ENCODE measurements around the gene NID2. TPM values are rescaled to one million over a fixed set of nuclear protein-coding genes. Genes with fewer than 3 reads are reported as not detected.

NID2 gene, protein sequence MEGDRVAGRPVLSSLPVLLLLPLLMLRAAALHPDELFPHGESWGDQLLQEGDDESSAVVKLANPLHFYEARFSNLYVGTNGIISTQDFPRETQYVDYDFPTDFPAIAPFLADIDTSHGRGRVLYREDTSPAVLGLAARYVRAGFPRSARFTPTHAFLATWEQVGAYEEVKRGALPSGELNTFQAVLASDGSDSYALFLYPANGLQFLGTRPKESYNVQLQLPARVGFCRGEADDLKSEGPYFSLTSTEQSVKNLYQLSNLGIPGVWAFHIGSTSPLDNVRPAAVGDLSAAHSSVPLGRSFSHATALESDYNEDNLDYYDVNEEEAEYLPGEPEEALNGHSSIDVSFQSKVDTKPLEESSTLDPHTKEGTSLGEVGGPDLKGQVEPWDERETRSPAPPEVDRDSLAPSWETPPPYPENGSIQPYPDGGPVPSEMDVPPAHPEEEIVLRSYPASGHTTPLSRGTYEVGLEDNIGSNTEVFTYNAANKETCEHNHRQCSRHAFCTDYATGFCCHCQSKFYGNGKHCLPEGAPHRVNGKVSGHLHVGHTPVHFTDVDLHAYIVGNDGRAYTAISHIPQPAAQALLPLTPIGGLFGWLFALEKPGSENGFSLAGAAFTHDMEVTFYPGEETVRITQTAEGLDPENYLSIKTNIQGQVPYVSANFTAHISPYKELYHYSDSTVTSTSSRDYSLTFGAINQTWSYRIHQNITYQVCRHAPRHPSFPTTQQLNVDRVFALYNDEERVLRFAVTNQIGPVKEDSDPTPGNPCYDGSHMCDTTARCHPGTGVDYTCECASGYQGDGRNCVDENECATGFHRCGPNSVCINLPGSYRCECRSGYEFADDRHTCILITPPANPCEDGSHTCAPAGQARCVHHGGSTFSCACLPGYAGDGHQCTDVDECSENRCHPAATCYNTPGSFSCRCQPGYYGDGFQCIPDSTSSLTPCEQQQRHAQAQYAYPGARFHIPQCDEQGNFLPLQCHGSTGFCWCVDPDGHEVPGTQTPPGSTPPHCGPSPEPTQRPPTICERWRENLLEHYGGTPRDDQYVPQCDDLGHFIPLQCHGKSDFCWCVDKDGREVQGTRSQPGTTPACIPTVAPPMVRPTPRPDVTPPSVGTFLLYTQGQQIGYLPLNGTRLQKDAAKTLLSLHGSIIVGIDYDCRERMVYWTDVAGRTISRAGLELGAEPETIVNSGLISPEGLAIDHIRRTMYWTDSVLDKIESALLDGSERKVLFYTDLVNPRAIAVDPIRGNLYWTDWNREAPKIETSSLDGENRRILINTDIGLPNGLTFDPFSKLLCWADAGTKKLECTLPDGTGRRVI (N-terminal part only)
- total RNA-seq: 0.36 and 0.82 TPM in 2 replicates

DNA sequence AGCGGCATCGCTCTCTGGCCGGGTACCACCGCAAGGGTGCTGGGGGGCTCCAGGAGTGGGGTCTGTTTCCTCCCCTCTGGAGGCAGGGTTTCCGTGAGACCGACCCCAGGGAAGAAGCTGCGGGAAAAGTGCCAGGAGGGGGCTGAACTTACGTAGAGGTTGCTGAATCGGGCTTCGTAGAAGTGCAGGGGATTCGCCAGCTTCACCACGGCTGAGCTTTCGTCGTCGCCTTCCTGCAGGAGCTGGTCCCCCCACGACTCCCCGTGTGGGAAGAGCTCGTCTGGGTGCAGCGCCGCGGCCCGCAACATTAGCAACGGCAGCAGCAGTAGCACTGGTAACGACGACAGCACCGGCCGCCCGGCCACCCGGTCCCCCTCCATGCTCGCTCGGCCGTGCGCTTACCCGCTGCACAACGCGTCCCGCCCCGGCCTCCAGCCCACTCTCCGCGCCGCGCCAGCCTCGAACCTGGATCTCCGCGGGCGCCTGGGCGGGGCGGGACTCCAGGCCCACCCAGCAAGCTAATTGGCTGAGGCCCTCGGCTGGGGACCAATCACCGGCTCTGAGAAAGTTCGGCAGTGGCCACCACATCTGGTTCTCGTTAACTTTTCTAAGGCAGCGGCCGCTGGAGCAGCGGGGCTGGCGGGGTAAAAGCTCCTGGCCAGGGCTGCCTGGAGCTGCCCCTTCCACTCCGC, at the start of gene NID2:
TSS of gene NID2 (minus strand) at position 445 of the 692 bp plus-strand sequence. CDS start at position 380, 65 bp downstream.
- intact Hi-C loops (cut with micrococcal nuclease): loop anchor here (5.0 kb wide), 1 partner anchor 199 kb away; the partner anchor contains the start of gene PTGDR

DNA sequence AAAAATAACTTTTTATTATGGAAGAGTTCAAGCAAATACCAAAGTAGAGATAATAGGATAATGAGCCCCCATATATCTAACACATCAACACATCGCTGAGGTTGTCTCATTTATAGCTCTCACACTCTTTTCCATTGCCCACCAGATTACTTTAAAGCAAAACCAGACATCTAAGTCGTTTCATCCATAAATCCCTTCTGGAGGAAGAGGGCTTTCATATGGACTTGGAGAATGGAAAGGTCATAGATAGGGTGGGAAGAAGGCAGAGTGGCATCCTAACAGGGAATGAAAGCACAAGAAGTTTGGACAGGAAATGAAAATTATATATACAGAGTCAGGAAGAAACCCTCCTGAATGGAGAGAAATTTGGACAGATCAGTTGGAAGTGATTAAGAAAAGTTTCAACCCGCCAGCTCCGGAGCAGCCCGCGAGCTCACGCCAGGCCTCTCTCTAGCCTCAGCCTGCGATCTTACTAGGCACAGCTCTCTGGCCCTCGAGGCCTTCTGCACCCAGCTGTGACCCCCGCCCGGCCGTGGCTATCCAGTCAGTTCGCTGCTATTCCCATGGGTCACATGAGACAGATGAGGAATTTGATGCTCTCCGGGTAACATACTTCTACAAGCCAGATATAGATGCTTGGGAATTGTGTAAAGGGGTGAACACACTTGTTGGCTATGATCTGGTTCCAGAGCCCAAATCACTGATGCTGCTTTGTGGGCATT, 48.4 kb upstream of the NID2 start:
- intact Hi-C loops (cut with micrococcal nuclease): no loop called here

DNA sequence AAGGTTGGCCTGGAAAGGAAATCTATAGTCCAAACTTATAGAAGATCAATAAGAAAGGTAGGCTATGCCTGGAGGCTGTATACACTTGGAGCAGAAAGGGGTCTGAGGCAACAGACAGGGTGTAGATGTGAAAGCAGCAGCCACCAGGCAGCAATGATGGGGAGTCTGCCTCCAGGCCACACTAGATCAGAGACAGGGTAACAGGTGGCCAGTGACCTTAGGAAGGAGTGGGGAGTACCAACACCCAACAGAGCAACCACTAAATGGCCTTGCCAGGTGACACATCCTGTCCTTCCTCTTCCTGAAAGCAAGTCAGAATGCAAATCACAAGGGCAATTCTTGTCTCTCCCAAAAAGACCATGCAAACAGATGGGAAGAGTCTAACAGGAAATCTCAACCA, 46.4 kb upstream of the NID2 start:
- intact Hi-C loops (cut with micrococcal nuclease): no loop called here

DNA sequence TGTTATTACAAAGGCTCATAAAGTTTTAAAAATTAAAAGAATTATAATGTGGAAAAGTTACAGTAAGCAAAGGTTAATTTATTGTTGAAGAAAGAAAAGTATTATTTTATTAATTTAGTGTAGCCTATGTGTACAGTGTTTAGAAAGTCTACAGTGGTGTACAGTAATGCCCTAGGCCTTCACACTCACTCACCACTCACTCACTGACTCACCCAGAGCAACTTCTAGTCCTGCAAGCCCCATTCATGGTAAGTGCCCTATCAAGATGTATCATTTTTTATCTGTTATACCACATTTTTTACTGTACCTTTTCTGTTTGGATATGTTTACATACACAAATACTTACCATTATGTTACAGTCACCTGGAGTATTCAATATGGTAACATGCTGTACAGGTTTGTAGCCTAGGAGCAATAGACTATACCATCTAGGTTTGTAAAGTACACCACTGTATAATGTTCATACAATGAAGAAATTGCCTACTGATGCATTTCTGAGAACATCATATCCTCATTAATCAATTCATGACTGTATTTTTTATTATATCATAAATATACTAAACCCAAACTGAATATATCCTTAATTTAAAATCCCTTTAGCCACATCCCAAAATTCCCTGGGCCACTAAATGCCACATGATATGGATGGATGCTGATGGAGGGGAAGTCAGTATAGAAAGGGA, 43.6 kb upstream of the NID2 start:
- intact Hi-C loops (cut with micrococcal nuclease): no loop called here

DNA sequence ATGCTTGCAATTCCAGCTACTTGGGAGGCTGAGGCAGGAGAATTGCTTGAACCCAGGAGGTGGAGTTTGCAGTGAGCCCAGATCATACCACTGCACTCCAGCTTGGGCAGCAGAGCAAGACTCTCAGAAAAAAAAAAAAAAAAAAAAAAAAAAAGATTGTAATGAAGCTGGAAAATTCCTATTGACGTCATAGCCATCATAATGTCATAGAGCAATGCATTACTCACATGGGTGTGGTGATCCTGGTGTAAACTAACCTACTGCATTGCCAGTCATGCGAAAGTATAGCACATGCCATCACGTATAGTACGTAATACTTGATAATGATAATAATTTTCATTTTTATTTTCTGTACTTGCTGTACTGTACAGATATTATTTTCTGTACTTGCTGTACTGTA, 42.7 kb upstream of the NID2 start:
- intact Hi-C loops (cut with micrococcal nuclease): no loop called here

DNA sequence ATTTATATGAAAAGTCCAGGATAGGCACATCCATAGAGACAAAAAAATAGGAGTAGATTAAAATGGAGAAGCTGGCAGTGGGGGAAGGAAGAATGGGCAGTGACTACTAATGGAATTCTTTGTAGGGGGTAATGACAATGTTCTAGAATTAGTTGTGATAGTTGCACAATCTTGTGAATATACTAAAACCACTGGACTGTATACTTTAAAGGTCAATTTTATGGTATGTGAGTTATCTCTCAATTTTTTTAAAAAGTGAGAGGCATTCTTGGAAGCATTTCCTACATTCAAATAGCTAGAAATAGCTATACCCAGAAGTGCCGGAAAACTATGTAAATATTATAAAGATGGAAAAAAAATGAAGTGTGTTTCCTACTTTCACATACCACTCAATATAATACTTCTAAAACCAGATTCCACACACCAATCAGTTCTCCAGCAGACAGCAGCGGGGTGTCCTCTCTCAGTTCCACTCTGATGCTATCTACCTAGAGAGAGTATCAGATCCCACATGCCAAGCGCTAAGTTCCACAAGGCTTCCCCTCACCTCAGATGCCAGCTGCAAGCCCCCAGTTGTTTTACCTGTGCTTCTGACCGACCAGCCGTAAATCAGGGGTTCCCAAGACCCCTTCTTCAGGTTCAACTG, 41.7 kb upstream of the NID2 start:
- intact Hi-C loops (cut with micrococcal nuclease): no loop called here

DNA sequence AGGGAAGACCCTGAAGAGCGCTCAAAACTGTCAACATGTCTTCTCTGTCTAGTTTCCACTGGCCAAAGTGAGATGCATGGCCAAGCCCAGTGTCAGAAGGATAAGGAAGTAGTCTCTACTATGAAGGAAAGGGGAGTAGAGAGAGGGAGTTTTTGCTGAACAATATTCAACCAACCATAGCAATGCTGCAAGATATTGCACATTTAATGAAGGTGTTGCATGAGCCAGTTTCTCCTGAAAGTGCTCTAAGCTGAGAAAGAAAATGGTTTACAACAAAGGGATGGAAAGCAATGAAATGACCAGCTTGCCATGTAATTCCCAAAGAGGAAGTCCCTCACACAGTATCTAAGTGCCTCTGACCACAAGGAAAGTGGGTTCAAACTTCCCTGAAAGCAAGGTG, 40.0 kb upstream of the NID2 start:
- intact Hi-C loops (cut with micrococcal nuclease): no loop called here

DNA sequence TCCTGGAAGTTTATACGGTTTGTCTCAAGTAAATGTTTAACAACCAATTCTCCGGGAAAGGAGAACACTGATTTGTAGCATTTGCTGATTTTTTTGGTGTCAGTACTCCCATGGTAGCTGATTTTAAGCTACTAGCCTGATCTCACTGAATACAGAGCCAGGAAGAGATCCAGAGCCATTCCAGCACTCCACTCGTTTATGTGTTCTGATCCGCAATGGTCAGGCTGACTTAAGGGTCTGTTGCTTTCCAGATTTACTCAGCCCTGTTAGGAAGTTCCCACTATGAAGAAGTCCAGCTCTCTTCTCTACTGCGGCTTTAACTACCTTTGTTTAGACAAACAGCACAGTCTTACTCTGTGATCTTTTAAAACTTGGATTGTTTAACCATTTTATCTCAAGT, 38.0 kb upstream of the NID2 start:
- intact Hi-C loops (cut with micrococcal nuclease): no loop called here

DNA sequence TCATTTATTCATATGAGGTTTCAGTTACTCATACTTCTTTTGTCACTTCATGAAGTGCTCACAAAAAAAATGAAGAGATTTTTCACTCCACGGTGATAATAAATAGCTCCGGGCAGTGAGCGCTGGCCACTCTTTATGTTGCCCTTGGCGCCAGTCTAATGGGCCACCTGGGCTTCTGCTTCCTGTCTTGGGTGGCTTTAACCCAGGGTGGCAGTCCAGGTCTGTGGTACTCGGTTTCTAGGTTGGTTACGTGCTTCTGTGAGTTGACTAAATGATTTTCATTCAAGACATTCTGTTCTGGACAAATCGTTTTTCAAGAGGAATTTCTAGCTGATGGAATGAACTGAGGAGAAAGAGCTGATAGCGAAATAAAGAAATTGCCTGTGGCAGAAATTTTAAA, 34.6 kb upstream of the NID2 start:
- intact Hi-C loops (cut with micrococcal nuclease): no loop called here

DNA sequence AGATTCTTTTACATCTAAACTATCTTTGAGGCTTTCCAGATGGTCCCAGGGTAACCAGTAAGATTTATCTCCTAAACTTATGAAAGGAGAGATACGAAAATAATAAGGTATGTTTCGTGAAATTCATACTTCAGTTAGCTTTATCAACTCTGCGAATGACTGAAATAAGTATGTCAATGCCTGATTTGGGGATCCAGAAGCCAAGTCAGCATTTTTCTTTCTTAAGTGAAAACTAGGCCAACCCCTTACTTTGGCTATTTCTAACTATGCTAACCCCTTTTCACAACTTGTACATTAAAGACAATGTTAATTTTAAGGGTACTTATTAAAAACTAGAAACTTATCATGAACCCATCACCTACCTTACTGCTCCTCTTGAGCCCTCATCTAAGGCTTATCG, 26.9 kb upstream of the NID2 start:
- intact Hi-C loops (cut with micrococcal nuclease): no loop called here

DNA sequence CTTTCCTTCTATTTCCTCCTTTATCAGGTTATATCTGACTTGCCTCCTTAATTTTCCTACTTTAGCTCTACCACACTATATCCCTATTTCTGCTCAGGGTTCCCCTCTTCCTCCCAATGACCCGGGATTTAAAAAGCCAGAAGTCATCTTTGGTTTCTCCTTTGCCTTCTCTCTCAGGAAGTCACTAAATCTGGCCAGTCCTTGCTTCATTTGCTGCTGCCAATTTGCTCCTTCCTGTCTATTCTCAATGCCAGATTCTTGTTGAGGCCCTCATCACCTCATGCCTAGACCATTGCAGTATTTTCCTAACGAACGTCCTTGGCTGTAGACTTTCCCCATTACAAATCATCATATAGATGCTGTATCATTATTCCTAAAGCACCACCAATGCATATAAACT, 26.5 kb upstream of the NID2 start:
- intact Hi-C loops (cut with micrococcal nuclease): no loop called here

DNA sequence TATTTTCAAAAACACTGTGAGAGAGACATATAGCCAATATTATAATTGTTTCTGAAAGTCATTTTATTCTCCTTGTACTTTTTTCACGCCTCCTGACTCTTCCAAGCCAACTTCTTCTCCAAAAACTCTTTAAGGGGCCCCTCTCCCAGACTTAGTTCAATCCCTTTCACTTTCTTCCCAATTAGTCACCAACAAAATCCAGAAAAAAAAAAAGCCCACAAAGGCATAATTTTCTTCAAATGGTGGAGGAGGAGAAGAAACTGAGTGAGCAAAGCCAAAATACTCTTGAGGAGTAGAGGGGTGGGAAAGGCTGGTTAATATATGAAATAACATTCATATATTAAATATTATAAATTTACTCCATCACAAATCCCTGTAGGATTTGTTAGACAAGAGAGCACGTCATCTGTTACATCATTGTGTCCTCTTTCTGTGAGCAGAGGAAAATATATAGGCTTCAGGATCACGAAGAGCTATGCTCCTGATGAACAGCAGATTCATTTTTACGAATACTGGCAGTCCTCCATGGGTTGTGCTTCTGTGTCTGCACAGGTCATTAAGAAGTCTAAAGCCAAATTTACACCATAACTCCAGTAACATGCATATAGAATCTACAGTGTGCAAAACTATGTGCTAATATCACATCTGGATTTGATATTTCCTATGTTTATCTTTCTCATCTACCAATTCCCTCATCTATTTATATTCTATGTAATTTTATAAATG, 25.9 kb upstream of the NID2 start:
- intact Hi-C loops (cut with micrococcal nuclease): no loop called here

DNA sequence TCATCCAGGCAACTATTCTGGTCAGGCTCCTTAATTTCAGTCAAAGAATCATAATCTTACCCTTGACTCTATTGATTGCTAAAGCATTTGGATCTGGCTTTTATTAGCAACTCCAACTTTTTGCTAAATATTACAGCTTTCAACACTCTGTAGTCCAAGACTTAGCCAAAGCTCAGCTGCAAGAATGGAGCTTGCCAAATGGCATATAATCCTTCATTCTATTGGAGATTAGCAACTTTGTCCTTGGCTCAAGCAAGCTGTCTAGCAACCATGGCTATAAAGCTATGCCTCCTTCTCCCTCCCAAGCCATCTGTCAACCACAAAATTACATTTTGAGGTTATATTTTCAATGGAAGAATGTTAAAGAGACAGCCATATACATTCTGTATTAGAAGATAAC, 23.1 kb upstream of the NID2 start:
- intact Hi-C loops (cut with micrococcal nuclease): no loop called here

DNA sequence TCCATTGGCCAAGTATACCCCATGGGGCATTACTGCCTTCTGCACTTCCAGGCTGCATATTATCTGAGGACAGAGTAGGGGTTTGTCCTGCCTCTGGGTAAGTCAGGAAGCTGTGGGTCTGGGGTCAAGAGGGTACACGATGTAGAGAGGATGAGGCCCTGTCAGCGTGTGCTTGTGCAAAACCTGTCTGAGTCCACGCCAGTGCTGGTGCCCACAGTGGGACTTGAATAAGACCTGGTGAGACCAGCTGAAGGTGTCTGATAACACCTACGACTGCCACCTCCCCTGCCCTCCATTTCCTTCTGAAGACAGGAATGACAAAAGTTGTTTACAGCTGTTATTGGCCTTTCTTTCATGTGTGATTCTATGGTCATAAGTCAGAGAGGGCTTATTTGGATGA, 22.1 kb upstream of the NID2 start:
- intact Hi-C loops (cut with micrococcal nuclease): no loop called here

DNA sequence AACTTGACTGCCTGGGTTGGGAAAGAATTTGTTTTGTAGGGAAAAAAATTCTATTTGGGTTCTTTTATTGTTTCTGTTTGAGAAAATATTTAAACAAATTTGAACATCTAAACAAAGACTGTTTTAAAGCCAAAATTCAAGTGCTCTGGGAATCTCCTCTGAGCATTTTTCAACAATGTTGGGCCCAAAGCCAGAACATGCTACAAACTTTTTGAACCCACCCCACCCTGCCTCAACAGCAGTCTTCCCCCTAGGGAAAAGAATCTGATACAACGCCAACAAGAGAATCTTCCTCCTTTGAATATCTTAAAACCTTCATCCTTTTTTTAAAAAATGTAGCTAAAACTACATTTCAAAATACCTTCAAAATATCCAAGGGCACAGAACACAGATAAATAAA, 20.4 kb upstream of the NID2 start:
- intact Hi-C loops (cut with micrococcal nuclease): no loop called here

DNA sequence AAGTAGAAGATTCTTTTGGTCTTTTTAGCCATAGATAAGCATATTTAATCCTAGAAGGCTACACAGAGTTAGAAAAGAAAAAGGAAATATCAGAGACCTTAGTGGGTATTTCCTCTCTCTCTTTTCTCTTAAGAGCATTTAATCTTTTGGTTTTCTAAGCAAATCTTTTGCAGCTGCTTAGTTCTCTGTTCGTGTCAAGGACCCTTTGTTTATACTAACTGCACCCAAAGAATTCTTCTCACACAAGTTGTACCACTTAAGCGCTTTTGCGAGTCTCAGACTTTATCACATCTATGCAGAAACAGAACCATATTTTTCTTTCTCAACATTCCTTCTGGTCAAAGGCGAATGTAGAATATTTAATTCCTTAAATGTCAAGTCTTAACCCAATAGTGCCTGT, 17.9 kb upstream of the NID2 start:
- intact Hi-C loops (cut with micrococcal nuclease): no loop called here

DNA sequence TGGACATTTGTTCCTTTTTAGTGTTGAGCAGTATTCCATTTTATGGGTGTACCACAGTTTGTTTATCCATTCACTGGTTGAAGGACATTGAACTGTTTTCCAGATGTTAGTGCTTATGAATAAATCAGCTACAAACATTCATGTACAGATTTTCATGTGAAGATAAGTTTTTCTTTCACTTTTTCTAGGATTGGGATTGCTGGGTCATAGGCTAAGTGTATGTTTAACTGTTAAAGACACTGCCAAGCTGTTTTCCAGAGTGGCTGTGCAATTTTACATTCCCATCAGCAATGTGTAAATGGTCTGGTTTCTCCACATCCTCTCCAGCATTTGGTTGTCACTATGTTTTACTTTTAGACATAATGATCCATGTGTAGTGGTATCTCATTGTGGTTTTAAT, 14.0 kb upstream of the NID2 start:
- intact Hi-C loops (cut with micrococcal nuclease): no loop called here

DNA sequence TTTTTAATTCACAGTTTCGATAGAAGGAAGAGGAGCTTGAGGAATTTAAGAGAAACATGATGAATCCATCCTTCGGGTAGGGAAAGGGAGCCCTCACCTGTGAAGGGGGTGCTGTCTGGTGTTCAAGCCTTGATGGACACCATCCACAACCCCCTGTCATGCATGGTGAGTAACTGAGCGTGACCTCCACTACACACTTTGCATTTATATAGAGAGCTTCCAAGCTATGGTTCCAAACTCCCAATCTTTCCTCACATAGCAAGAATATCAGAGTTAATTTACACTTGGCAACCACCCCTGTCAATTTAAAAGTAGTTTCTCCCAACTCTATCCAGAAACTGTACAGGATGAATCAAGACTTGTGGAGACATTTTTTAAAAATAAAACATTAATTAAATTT, 13.1 kb upstream of the NID2 start:
- intact Hi-C loops (cut with micrococcal nuclease): no loop called here

Measured in T-helper 2 cell treated with Interferon-gamma antibody and Interleukin-4, amounts not matched to agents 100 ng/mL and 5 ng/mL, for 36 hours (primary cell).